ENCODE results near the gene TAS2R14. TPM values are rescaled to one million over a fixed set of nuclear protein-coding genes. Genes with fewer than 3 reads are reported as not detected.
A peak's percentile ranks its signal among the peaks of the same experiment; 100 is the strongest.

TAS2R14 gene
- polyA plus RNA-seq, 1 of the 3 experiments (the other 2 are of a cell fraction): 1.4 TPM

DNA sequence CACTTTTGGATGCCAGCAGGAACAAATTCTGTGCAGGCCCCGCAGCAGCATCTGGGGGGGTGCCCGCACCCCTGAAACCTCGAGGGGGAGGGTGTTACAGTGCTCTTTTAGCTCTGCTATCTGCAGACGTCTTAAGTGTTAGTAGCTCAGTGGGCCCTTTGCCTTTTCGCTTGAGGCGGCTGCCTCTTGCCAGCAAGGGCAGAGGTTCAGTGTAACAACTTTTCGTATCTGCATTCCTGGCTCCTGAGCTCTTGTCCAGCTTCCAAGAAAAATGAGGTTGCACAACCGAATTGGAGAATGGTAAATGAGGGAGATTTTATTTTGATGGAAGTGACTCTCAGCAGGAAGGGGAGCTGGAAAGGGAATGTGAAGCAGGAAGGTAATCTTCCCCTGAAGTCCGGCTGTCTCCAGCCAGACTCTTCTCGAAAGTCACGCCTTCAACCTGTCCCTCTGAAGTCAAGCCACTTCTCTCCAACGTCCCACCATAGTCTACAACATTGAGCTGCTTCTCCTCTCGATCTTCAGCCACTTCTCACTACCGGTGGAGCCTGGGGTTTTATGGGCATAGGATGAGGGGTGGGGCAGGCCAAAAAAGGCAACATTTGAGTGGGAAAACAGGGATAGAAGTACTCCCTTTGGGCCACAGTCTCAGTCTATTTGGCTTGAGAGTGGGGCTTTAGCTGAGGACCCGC is 29.8 kb upstream of the TAS2R14 start (continued):
- TF ChIP-seq, protein P1, sequence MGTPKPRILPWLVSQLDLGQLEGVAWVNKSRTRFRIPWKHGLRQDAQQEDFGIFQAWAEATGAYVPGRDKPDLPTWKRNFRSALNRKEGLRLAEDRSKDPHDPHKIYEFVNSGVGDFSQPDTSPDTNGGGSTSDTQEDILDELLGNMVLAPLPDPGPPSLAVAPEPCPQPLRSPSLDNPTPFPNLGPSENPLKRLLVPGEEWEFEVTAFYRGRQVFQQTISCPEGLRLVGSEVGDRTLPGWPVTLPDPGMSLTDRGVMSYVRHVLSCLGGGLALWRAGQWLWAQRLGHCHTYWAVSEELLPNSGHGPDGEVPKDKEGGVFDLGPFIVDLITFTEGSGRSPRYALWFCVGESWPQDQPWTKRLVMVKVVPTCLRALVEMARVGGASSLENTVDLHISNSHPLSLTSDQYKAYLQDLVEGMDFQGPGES (IDR thresholded peaks at IDR 0.05; ENCODE audit: low read depth, low read length): no peak

DNA sequence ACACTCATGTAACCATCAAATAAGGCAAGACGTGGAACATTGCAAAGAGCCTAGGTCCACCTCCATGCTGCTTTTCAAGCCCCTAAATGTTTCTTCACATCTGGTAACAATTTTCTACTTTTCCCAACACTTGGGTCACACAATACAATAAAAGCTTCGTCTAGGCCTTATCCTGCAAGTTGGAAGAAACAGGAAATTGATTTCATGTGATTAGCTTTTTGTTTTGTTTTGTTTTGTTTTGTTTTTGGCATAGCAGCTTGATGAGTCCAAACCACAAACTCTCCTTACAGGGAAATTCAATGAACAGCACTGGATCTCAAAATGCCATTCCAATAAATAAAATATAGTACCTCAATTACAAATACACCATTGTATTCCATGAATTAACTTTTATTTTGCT is 28.3 kb upstream of the TAS2R14 start:
- H3K9ac ChIP-seq: no peak overlapping the region
- H3K4me3 ChIP-seq (ENCODE audit: low read depth in 2 of 2, low read length in 1 of 2): no peak overlapping the region
- H3K27ac ChIP-seq (ENCODE audit: low read depth in 2 of 2, low read length in 1 of 2): no peak overlapping the region
- H3K4me2 ChIP-seq: no peak overlapping the region
- ChIA-PET POLR2A (no interaction called here), CTCF (no interaction called here)
- peak; percentile 23 for DNase-seq
- no peaks in the 10 kb centered on the region for H4K20me1 ChIP-seq (ENCODE audit: insufficient read depth)
- no peaks in the 10 kb centered on the region; a peak in 2 of 4 replicates for H3K4me1 ChIP-seq (ENCODE audit: control insufficient read depth in 1 of 2, insufficient read depth in 2 of 2, low read depth in 1 of 2, low read length in 1 of 2)
- TF ChIP-seq, protein P2, sequence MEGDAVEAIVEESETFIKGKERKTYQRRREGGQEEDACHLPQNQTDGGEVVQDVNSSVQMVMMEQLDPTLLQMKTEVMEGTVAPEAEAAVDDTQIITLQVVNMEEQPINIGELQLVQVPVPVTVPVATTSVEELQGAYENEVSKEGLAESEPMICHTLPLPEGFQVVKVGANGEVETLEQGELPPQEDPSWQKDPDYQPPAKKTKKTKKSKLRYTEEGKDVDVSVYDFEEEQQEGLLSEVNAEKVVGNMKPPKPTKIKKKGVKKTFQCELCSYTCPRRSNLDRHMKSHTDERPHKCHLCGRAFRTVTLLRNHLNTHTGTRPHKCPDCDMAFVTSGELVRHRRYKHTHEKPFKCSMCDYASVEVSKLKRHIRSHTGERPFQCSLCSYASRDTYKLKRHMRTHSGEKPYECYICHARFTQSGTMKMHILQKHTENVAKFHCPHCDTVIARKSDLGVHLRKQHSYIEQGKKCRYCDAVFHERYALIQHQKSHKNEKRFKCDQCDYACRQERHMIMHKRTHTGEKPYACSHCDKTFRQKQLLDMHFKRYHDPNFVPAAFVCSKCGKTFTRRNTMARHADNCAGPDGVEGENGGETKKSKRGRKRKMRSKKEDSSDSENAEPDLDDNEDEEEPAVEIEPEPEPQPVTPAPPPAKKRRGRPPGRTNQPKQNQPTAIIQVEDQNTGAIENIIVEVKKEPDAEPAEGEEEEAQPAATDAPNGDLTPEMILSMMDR (IDR thresholded peaks at IDR 0.05): no peak
- no peak for TF ChIP-seq RAD21 (IDR thresholded peaks at IDR 0.05; ENCODE audit: low read length)
- no peak for TF ChIP-seq ELF1 (IDR thresholded peaks at IDR 0.05)
- TF ChIP-seq, protein P3, sequence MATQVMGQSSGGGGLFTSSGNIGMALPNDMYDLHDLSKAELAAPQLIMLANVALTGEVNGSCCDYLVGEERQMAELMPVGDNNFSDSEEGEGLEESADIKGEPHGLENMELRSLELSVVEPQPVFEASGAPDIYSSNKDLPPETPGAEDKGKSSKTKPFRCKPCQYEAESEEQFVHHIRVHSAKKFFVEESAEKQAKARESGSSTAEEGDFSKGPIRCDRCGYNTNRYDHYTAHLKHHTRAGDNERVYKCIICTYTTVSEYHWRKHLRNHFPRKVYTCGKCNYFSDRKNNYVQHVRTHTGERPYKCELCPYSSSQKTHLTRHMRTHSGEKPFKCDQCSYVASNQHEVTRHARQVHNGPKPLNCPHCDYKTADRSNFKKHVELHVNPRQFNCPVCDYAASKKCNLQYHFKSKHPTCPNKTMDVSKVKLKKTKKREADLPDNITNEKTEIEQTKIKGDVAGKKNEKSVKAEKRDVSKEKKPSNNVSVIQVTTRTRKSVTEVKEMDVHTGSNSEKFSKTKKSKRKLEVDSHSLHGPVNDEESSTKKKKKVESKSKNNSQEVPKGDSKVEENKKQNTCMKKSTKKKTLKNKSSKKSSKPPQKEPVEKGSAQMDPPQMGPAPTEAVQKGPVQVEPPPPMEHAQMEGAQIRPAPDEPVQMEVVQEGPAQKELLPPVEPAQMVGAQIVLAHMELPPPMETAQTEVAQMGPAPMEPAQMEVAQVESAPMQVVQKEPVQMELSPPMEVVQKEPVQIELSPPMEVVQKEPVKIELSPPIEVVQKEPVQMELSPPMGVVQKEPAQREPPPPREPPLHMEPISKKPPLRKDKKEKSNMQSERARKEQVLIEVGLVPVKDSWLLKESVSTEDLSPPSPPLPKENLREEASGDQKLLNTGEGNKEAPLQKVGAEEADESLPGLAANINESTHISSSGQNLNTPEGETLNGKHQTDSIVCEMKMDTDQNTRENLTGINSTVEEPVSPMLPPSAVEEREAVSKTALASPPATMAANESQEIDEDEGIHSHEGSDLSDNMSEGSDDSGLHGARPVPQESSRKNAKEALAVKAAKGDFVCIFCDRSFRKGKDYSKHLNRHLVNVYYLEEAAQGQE (IDR thresholded peaks at IDR 0.05; ENCODE audit: low read depth, low read length): no peak
- no peak for TF ChIP-seq NRF1 (IDR thresholded peaks at IDR 0.05; ENCODE audit: low read depth, low read length)
- TF ChIP-seq EP300 (IDR thresholded peaks at IDR 0.05; ENCODE audit: borderline replicate concordance in 1 of 2, low read depth in 1 of 2, low read length in 1 of 2): no peak
- TF ChIP-seq, protein P4, sequence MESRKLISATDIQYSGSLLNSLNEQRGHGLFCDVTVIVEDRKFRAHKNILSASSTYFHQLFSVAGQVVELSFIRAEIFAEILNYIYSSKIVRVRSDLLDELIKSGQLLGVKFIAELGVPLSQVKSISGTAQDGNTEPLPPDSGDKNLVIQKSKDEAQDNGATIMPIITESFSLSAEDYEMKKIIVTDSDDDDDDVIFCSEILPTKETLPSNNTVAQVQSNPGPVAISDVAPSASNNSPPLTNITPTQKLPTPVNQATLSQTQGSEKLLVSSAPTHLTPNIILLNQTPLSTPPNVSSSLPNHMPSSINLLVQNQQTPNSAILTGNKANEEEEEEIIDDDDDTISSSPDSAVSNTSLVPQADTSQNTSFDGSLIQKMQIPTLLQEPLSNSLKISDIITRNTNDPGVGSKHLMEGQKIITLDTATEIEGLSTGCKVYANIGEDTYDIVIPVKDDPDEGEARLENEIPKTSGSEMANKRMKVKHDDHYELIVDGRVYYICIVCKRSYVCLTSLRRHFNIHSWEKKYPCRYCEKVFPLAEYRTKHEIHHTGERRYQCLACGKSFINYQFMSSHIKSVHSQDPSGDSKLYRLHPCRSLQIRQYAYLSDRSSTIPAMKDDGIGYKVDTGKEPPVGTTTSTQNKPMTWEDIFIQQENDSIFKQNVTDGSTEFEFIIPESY (IDR thresholded peaks at IDR 0.05; ENCODE audit: borderline replicate concordance, low read depth): no peak
- no peak for TF ChIP-seq FOXM1 (IDR thresholded peaks at IDR 0.05; ENCODE audit: low read depth)
- TF ChIP-seq NFIC (IDR thresholded peaks at IDR 0.05; ENCODE audit: borderline replicate concordance): no peak
- WGBS (ENCODE audit: low lambda C conversion rate): 73% methylated on average over 2 of the region's 2 CpGs
- no peaks in the 10 kb centered on the region for H3F3A ChIP-seq (replicated peaks; ENCODE audit: insufficient read depth)
- H3K36me3 ChIP-seq (replicated peaks in 1 of 2; ENCODE audit: control insufficient read depth in 1 of 2, insufficient read depth in 2 of 2, low read length in 1 of 2): no peaks in the 10 kb centered on the region
- no peaks in the 10 kb centered on the region for H3K79me2 ChIP-seq (ENCODE audit: insufficient read depth)
- no peaks in the 10 kb centered on the region for H3K9me2 ChIP-seq
- H3K9me3 ChIP-seq: no peaks in the 10 kb centered on the region
- H3K27me3 ChIP-seq (ENCODE audit: insufficient read depth): no peaks in the 10 kb centered on the region
- no peak overlapping the region for H2AFZ ChIP-seq (ENCODE audit: low read depth)

Measured in SK-N-SH (cell line).